ENCODE measurements around the gene CALCOCO1. TPM values are rescaled to one million over a fixed set of nuclear protein-coding genes. Genes with fewer than 3 reads are reported as not detected.
"Not testable (repeated sequence)": the region's sequence is repeated elsewhere in the genome, so short reads cannot be mapped to it uniquely, and the experiment has no call there.

CALCOCO1 gene
- 19.8 and 27.0 TPM in 2 replicates for total RNA-seq (2014; rRNA removed; shearing (Covaris generic))

- Histone ChIP-seq H3K27ac (peak within 1 kb of the TSS; percentile 29; the same call in 1 of the 2 replicates), H3K27me3 (replicated peaks) (no peaks in the 10 kb centered on the region), H3K36me3 (peaks cover 10% of the 10 kb centered on the region; the same call in 1 of the 2 replicates), H3K4me1 (replicated peaks) (peaks cover 21% of the 10 kb centered on the region), H3K4me3 (peak within 1 kb of the TSS; percentile 47), H3K9me3 (replicated peaks) (no peaks in the 10 kb centered on the region)
- peak; percentile 96 to 97 for DNase-seq (ENCODE audit: low read depth in 1 of 2, low spot score in 2 of 2)
These were observed at the start of gene CALCOCO1 for GRCh38 chr12:53727310-53728041. TSS of gene CALCOCO1 (minus strand) at chr12:53727452. CDS start at chr12:53725242, 2,210 bp downstream.

- no peaks in the 10 kb centered on the region for H3K36me3 ChIP-seq
- H3K9me3 ChIP-seq (replicated peaks): no peaks in the 10 kb centered on the region
- no peak overlapping the region for H3K4me3 ChIP-seq
- no peak overlapping the region for H3K27ac ChIP-seq
- no peak for DNase-seq (ENCODE audit: low read depth in 1 of 2, low spot score in 2 of 2)
- H3K27me3 ChIP-seq (replicated peaks): no peaks in the 10 kb centered on the region
- H3K4me1 ChIP-seq (replicated peaks): peaks cover 16% of the 10 kb centered on the region
These were observed 49.6 kb upstream of the CALCOCO1 start for GRCh38 chr12:53776872-53777271.

- H3K27ac ChIP-seq: no peak overlapping the region
- peaks cover 29% of the 10 kb centered on the region for H3K4me1 ChIP-seq (replicated peaks)
- H3K36me3 ChIP-seq: no peaks in the 10 kb centered on the region
- no peaks in the 10 kb centered on the region for H3K27me3 ChIP-seq (replicated peaks)
- no peaks in the 10 kb centered on the region for H3K9me3 ChIP-seq (replicated peaks)
- H3K4me3 ChIP-seq: no peak overlapping the region
- DNase-seq (ENCODE audit: low read depth in 1 of 2, low spot score in 2 of 2): no peak
These were observed 48.4 kb upstream of the CALCOCO1 start for GRCh38 chr12:53775478-53776145.

- Histone ChIP-seq H3K27ac (peak overlapping the region; percentile 72), H3K9me3 (replicated peaks) (no peaks in the 10 kb centered on the region), H3K4me1 (replicated peaks) (peaks cover 52% of the 10 kb centered on the region), H3K4me3 (no peak overlapping the region), H3K36me3 (no peaks in the 10 kb centered on the region), H3K27me3 (replicated peaks) (no peaks in the 10 kb centered on the region)
- peak in 1 of 2 experiments; percentile 89 for DNase-seq (ENCODE audit: low read depth in 1 of 2, low spot score in 2 of 2)
These were observed 43.0 kb upstream of the CALCOCO1 start for GRCh38 chr12:53770281-53770680.

- no peak for DNase-seq (ENCODE audit: low read depth in 1 of 2, low spot score in 2 of 2)
- no peak overlapping the region for H3K27ac ChIP-seq
- H3K9me3 ChIP-seq (replicated peaks): no peaks in the 10 kb centered on the region
- no peaks in the 10 kb centered on the region for H3K36me3 ChIP-seq
- H3K4me3 ChIP-seq: no peak overlapping the region
- no peaks in the 10 kb centered on the region for H3K27me3 ChIP-seq (replicated peaks)
- H3K4me1 ChIP-seq (replicated peaks): peaks cover 52% of the 10 kb centered on the region
These were observed 41.7 kb upstream of the CALCOCO1 start for GRCh38 chr12:53768976-53769375.

GRCh38 chr12:53766881-53767280, 39.6 kb upstream of the CALCOCO1 start:
- H3K27ac ChIP-seq: no peak overlapping the region
- H3K9me3 ChIP-seq (replicated peaks): 0 out of 2 replicates have a peak, but pooled peaks cover 4% of the 10 kb centered on the region
- H3K36me3 ChIP-seq: no peaks in the 10 kb centered on the region
- no peaks in the 10 kb centered on the region for H3K27me3 ChIP-seq (replicated peaks)
- H3K4me3 ChIP-seq: no peak overlapping the region
- peaks cover 47% of the 10 kb centered on the region for H3K4me1 ChIP-seq (replicated peaks)
- DNase-seq (ENCODE audit: low read depth in 1 of 2, low spot score in 2 of 2): no peak

- 0 out of 2 replicates have a peak, but pooled peaks cover 4% of the 10 kb centered on the region for H3K9me3 ChIP-seq (replicated peaks)
- peaks cover 43% of the 10 kb centered on the region for H3K4me1 ChIP-seq (replicated peaks)
- no peak overlapping the region for H3K4me3 ChIP-seq
- no peaks in the 10 kb centered on the region for H3K27me3 ChIP-seq (replicated peaks)
- no peaks in the 10 kb centered on the region for H3K36me3 ChIP-seq
- no peak for DNase-seq (ENCODE audit: low read depth in 1 of 2, low spot score in 2 of 2)
- no peak overlapping the region for H3K27ac ChIP-seq
These were observed 38.6 kb upstream of the CALCOCO1 start for GRCh38 chr12:53765891-53766290.

- DNase-seq (ENCODE audit: low read depth in 1 of 2, low spot score in 2 of 2): no peak
These were observed 37.4 kb upstream of the CALCOCO1 start for GRCh38 chr12:53764615-53765014.

GRCh38 chr12:53762793-53763192, 35.5 kb upstream of the CALCOCO1 start:
- not testable (repeated sequence) for H3K27ac ChIP-seq; H3K27me3 ChIP-seq (replicated peaks); H3K4me3 ChIP-seq; H3K36me3 ChIP-seq; DNase-seq (ENCODE audit: low read depth in 1 of 2, low spot score in 2 of 2); H3K9me3 ChIP-seq (replicated peaks)
- peaks cover 18% of the 10 kb centered on the region; the same call in 1 of the 2 replicates for H3K4me1 ChIP-seq (replicated peaks)

More at GRCh38 chr12:53764615-53765014, 37.4 kb upstream of the CALCOCO1 start:
- Histone ChIP-seq H3K4me3 (no peak overlapping the region), H3K27me3 (replicated peaks) (no peaks in the 10 kb centered on the region), H3K27ac (no peak overlapping the region), H3K36me3 (no peaks in the 10 kb centered on the region), H3K9me3 (replicated peaks) (0 out of 2 replicates have a peak, but pooled peaks cover 4% of the 10 kb centered on the region), H3K4me1 (replicated peaks) (peaks cover 31% of the 10 kb centered on the region)

GRCh38 chr12:53761306-53761705, 34.1 kb upstream of the CALCOCO1 start:
- Histone ChIP-seq H3K4me3 (no peak overlapping the region), H3K9me3 (replicated peaks) (0 out of 2 replicates have a peak, but pooled peaks cover 4% of the 10 kb centered on the region), H3K27ac (no peak overlapping the region), H3K36me3 (no peaks in the 10 kb centered on the region), H3K4me1 (replicated peaks) (peaks cover 13% of the 10 kb centered on the region), H3K27me3 (replicated peaks) (no peaks in the 10 kb centered on the region)
- no peak for DNase-seq (ENCODE audit: low read depth in 1 of 2, low spot score in 2 of 2)

- H3K4me3 ChIP-seq: no peak overlapping the region
- no peaks in the 10 kb centered on the region for H3K36me3 ChIP-seq
- 0 out of 2 replicates have a peak, but pooled peaks cover 4% of the 10 kb centered on the region for H3K9me3 ChIP-seq (replicated peaks)
- no peak overlapping the region for H3K27ac ChIP-seq
- no peak for DNase-seq (ENCODE audit: low read depth in 1 of 2, low spot score in 2 of 2)
- H3K27me3 ChIP-seq (replicated peaks): no peaks in the 10 kb centered on the region
- H3K4me1 ChIP-seq (replicated peaks): peaks cover 30% of the 10 kb centered on the region
These were observed 32.0 kb upstream of the CALCOCO1 start for GRCh38 chr12:53759261-53759660.

- no peaks in the 10 kb centered on the region for H3K36me3 ChIP-seq
- no peak overlapping the region for H3K27ac ChIP-seq
- H3K4me1 ChIP-seq (replicated peaks): peaks cover 30% of the 10 kb centered on the region
- no peak overlapping the region for H3K4me3 ChIP-seq
- no peak for DNase-seq (ENCODE audit: low read depth in 1 of 2, low spot score in 2 of 2)
- H3K27me3 ChIP-seq (replicated peaks): no peaks in the 10 kb centered on the region
- 0 out of 2 replicates have a peak, but pooled peaks cover 4% of the 10 kb centered on the region for H3K9me3 ChIP-seq (replicated peaks)
These were observed 31.5 kb upstream of the CALCOCO1 start for GRCh38 chr12:53758730-53759103.

GRCh38 chr12:53758081-53758729, 31.0 kb upstream of the CALCOCO1 start:
- 0 out of 2 replicates have a peak, but pooled peaks cover 4% of the 10 kb centered on the region for H3K9me3 ChIP-seq (replicated peaks)
- DNase-seq (ENCODE audit: low read depth in 1 of 2, low spot score in 2 of 2): no peak
- no peak overlapping the region for H3K27ac ChIP-seq
- no peak overlapping the region for H3K4me3 ChIP-seq
- H3K36me3 ChIP-seq: no peaks in the 10 kb centered on the region
- peaks cover 30% of the 10 kb centered on the region for H3K4me1 ChIP-seq (replicated peaks)
- no peaks in the 10 kb centered on the region for H3K27me3 ChIP-seq (replicated peaks)

Data from SJSA1 (cell line).